ENCODE data around the gene CACNA1A.

DNA sequence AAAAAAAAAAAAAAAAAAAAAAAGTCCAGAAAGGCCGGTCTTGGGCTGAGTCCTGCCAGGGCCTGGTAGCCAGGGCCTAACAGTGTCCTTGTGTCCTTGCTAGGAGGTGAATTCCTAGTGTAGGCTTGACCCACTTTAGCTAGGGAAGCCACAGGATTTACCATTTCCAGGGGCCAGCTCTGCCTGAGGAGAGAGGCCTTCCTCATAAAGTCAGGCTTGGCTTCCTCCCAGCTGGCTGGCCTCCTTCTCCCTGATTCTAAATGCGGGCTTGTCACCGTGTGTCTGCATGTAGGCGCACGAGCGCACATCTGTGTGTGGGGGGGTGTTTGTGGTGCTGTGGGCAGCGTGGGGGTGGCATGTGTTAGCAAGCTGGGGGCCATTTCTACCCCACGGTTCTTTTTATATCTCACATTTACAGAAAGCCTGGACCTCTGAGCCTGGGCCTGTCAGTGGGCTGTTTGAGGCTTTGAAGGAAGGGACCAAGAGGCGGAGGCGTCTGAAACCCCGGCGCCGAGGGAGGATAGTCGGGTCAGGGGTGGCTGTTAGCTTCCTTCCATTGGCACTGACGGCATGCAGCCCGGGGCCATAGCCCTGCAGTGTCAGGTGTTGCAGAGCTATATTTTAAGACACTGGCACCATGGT, 324.4 kb downstream of the CACNA1A start:
- TF ChIP-seq POLR2A (IDR thresholded peaks at IDR 0.05), result no peak
- TF ChIP-seq, protein P1, sequence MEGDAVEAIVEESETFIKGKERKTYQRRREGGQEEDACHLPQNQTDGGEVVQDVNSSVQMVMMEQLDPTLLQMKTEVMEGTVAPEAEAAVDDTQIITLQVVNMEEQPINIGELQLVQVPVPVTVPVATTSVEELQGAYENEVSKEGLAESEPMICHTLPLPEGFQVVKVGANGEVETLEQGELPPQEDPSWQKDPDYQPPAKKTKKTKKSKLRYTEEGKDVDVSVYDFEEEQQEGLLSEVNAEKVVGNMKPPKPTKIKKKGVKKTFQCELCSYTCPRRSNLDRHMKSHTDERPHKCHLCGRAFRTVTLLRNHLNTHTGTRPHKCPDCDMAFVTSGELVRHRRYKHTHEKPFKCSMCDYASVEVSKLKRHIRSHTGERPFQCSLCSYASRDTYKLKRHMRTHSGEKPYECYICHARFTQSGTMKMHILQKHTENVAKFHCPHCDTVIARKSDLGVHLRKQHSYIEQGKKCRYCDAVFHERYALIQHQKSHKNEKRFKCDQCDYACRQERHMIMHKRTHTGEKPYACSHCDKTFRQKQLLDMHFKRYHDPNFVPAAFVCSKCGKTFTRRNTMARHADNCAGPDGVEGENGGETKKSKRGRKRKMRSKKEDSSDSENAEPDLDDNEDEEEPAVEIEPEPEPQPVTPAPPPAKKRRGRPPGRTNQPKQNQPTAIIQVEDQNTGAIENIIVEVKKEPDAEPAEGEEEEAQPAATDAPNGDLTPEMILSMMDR (IDR thresholded peaks at IDR 0.05), result no peak
